Transverse colon (tissue), 4 donors: ENCODE measurements around the gene ZC3H4. TPM values are rescaled to one million over a fixed set of nuclear protein-coding genes. Genes with fewer than 3 reads are reported as not detected.

ENCODE experiments used
- DNase-seq: peaks from one replicate; pipeline ENCODE4 v3.0.0-alpha.2; 2019
- H3K27ac ChIP-seq, 4 donors: fragments of 200-600 bp; sonication (generic); 2 replicates each; pipeline ENCODE4 v1.5.1; 2016 to 2018; ENCODE audit warnings: inconsistent platforms in 4 of 4
- H3K27me3 ChIP-seq: fragments of 200-600 bp; sonication (generic); 2 replicates; pipeline ENCODE4 v1.5.1; 2017; ENCODE audit warnings: inconsistent platforms
- H3K36me3 ChIP-seq, 4 donors: fragments of 200-600 bp; sonication (generic); 2 replicates each; pipeline ENCODE4 v1.5.1; 2017 to 2019; ENCODE audit warnings: inconsistent platforms in 4 of 4
- H3K4me1 ChIP-seq, 4 donors: fragments of 200-600 bp; sonication (generic); 2 replicates each; pipeline ENCODE4 v1.5.1; 2017 to 2020; ENCODE audit warnings: inconsistent platforms in 4 of 4
- H3K4me3 ChIP-seq, 4 donors: fragments of 200-600 bp; sonication (generic); 1 replicate in 1 of 4; 2 replicates in 3 of 4; pipeline versions ENCODE4 v1.5.1 to v1.6.1; 2017 to 2019; ENCODE audit warnings: inconsistent platforms in 4 of 4
- H3K9me3 ChIP-seq, 2 donors: fragments of 200-600 bp; sonication (generic); 2 replicates each; pipeline ENCODE4 v1.5.1; 2017 to 2019; ENCODE audit warnings: inconsistent platforms in 2 of 2
- CTCF ChIP-seq, 5 experiments: fragments of 200-600 bp in 3 of 5; fragments of 450-650 bp in 2 of 5; sonication (generic) in 3 of 5; IDR thresholded peaks; 1 replicate in 2 of 5; 2 replicates in 3 of 5; pipeline ENCODE4 v1.5.1; 2016 to 2017; ENCODE audit warnings: antibody characterized with exemption in 5 of 5, inconsistent platforms in 3 of 5, mild to moderate bottlenecking in 2 of 5, moderate library complexity in 1 of 5
- EP300 ChIP-seq: sonication (generic); formaldehyde crosslinking; IDR thresholded peaks from one replicate; pipeline ENCODE4 v1.6.1; 2017; ENCODE audit warnings: antibody characterized with exemption, low read depth
- POLR2A ChIP-seq: fragments of 450-650 bp; IDR thresholded peaks from one replicate; pipeline ENCODE4 v1.6.1; 2016; ENCODE audit warnings: antibody characterized with exemption, mild to moderate bottlenecking, moderate library complexity
- POLR2AphosphoS5 ChIP-seq, 3 donors: sonication (generic); formaldehyde crosslinking; IDR thresholded peaks; one replicate each; pipeline ENCODE4 v1.6.1; 2016; ENCODE audit warnings: antibody characterized with exemption in 3 of 3
- WGBS, 2 donors: methylation state at CpG; one replicate each; pipeline ENCODE4 v1.1.5; 2018; ENCODE audit warnings: low coverage in 1 of 2; 5-methylcytosine and 5-hydroxymethylcytosine counted together
- in situ Hi-C, 4 donors: fragments of 200-750 bp; cut with MboI; loops; one replicate each; pipeline versions ENCODE4 v1.15.0 to v1.15.1; 2017; ENCODE audit warnings: low sequenced_read_pairs in 3 of 4, low pct_ligation_motif_present in 1 of 4, low pct_unique_long_range_greater_than_20kb in 1 of 4
- intact Hi-C: fragments of 100-400 bp; cut with DNase I; formaldehyde crosslinking; loops from one replicate; pipeline ENCODE4 v1.15.1; 2023; ENCODE audit warnings: low total_unique reads
- total RNA-seq, 4 donors: library from RNA; depleted of rRNA; stranded (reverse); fragments of >200 nt; gene quantifications; one replicate each; pipeline ENCODE4 v1.1.0, GENCODE V29; 2016

The ZC3H4 gene
- total RNA-seq, 4 donors from 2014 or later = 25.4 to 32.2 (median 28.0) TPM

GRCh38 chr19:47026889-47027288 lies 86.7 kb downstream of the ZC3H4 start:
- WGBS, 2 donors = 92 to 95% methylated on average over 2 to 7 of the region's 8 CpGs
- DNase-seq = no peak
- H3K9me3 ChIP-seq = no peaks in the 10 kb centered on the region
- no peaks in the 10 kb centered on the region for H3K36me3 ChIP-seq
- H3K4me1 ChIP-seq = peaks cover 0 to 6% (median 2%) of the 10 kb centered on the region in 4 donors
- no peak for TF ChIP-seq POLR2AphosphoS5 (IDR thresholded peaks at IDR 0.05)
- no peak for TF ChIP-seq POLR2A
- no peak for TF ChIP-seq CTCF (IDR thresholded peaks at IDR 0.05)
- no peak for TF ChIP-seq EP300
- H3K27me3 ChIP-seq = peaks cover 94% of the 10 kb centered on the region
- in situ Hi-C loops = no loop called here
- H3K27ac ChIP-seq = no peak overlapping the region
- no peak overlapping the region for H3K4me3 ChIP-seq
- intact Hi-C loops = no loop called here

GRCh38 chr19:47026156-47026555 lies 87.4 kb downstream of the ZC3H4 start:
- Histone ChIP-seq H3K4me1 (peaks cover 5 to 14% (median 9%) of the 10 kb centered on the region in 4 donors), H3K27me3 (peaks cover 96% of the 10 kb centered on the region), H3K9me3 (no peaks in the 10 kb centered on the region), H3K27ac (no peak overlapping the region), H3K36me3 (no peaks in the 10 kb centered on the region), H3K4me3 (no peak overlapping the region)
- intact Hi-C loops = no loop called here
- 82% methylated on average over 2 of the region's 2 CpGs; no CpG with 5 or more reads in 1 of the 2 donors for WGBS, 2 donors
- no peak for TF ChIP-seq POLR2AphosphoS5 (IDR thresholded peaks at IDR 0.05)
- TF ChIP-seq POLR2A = no peak
- no peak for TF ChIP-seq CTCF (IDR thresholded peaks at IDR 0.05)
- no peak for TF ChIP-seq EP300
- in situ Hi-C loops = no loop called here
- no peak for DNase-seq

GRCh38 chr19:47024502-47024901 lies 89.1 kb downstream of the ZC3H4 start:
- TF ChIP-seq POLR2AphosphoS5 (IDR thresholded peaks at IDR 0.05) = no peak
- no peak for TF ChIP-seq CTCF (IDR thresholded peaks at IDR 0.05)
- TF ChIP-seq EP300 = no peak
- no peak for TF ChIP-seq POLR2A
- no peak for DNase-seq
- in situ Hi-C loops (no loop called here), intact Hi-C loops (no loop called here)
- Histone ChIP-seq H3K36me3 (no peaks in the 10 kb centered on the region), H3K4me1 (peaks cover 14 to 30% (median 23%) of the 10 kb centered on the region in 4 donors), H3K27me3 (peaks cover 97% of the 10 kb centered on the region), H3K9me3 (no peaks in the 10 kb centered on the region), H3K27ac (no peak overlapping the region), H3K4me3 (no peak overlapping the region)
- WGBS, 2 donors = 68 to 100% methylated on average over 1 to 5 of the region's 5 CpGs

GRCh38 chr19:47023448-47023794 lies 90.2 kb downstream of the ZC3H4 start:
- no peaks in the 10 kb centered on the region for H3K9me3 ChIP-seq
- in situ Hi-C loops (no loop called here), intact Hi-C loops (no loop called here)
- TF ChIP-seq CTCF (IDR thresholded peaks at IDR 0.05) = no peak
- TF ChIP-seq EP300 = no peak
- TF ChIP-seq POLR2AphosphoS5 (IDR thresholded peaks at IDR 0.05) = no peak
- TF ChIP-seq POLR2A = no peak
- H3K27ac ChIP-seq = no peak overlapping the region
- H3K27me3 ChIP-seq = peaks cover 97% of the 10 kb centered on the region
- H3K4me1 ChIP-seq = peaks cover 14 to 31% (median 24%) of the 10 kb centered on the region in 4 donors
- 26% methylated on average over 7 of the region's 7 CpGs; no CpG with 5 or more reads in 1 of the 2 donors for WGBS, 2 donors
- H3K4me3 ChIP-seq = no peak overlapping the region
- DNase-seq = no peak
- no peaks in the 10 kb centered on the region for H3K36me3 ChIP-seq
